GM18517 (cell line): Measurements from ENCODE around the gene XDH.

ENCODE experiments used
- ATAC-seq: cut with Tn5 transposase; IDR thresholded peaks from one replicate; pipeline ENCODE4 v1.9.1; 2021; ENCODE audit warnings: mild to moderate bottlenecking, moderate library complexity; ENCODE audit not compliant: unreplicated experiment

Gene XDH

DNA sequence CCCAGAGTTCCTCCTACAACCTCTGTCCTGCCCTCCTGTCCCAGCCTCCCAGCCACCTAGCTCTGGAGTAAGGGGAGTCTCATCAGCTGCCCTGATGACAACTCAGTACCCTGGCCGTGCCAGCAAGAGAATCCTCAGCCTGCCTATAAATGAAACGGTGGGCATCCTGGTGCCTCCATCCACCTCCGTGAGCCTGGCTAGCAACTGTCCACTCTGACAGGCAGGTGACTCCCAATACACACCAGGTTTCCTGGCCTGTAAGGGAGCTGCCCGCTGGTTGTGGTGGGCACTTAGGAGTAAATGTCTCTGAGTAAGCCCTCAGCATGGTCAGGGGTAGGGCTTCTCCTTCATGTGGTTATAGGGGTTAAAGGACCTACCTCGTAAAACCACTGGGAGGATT is 81.5 kb downstream of the XDH start:
- ATAC-seq, result no peak

DNA sequence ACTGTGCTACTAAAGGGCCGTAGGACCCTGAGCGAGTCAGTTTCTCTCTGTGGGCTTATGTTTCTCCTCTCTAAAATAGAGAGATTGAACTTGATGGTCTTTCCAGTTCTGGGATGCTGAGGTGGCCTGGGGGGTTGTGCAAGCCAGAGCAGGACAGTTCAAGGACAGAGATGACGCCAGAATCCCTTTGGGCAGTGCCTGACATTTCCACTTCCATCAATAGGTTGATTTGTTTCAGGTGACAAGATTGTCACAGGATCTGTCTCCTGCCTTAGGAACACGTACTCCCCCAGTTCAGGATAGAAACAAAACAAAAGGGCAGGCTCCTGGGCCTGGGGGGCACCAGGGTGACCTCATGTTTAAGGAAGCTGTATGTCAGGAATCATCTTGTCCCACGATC is 82.0 kb downstream of the XDH start:
- ATAC-seq, result no peak

DNA sequence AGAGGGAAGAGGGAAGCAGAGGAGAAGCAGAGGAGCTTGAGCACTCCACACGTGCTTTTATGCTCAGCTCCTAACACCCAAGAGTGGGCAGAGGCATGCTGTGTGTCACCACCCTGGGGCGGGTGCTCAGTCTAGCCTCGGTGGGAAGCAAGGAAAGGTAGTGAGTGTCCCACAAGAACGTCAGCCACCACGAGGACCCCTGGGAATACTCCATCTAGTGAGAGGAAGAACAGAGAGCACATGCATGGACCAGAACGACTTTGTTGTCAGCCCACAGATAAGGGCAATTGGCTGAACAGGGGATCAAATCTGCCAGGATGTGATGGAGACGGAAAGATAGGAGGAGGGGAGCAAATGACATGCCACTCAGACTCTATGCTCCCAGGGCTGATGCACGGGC is 83.4 kb downstream of the XDH start:
- ATAC-seq, result no peak

DNA sequence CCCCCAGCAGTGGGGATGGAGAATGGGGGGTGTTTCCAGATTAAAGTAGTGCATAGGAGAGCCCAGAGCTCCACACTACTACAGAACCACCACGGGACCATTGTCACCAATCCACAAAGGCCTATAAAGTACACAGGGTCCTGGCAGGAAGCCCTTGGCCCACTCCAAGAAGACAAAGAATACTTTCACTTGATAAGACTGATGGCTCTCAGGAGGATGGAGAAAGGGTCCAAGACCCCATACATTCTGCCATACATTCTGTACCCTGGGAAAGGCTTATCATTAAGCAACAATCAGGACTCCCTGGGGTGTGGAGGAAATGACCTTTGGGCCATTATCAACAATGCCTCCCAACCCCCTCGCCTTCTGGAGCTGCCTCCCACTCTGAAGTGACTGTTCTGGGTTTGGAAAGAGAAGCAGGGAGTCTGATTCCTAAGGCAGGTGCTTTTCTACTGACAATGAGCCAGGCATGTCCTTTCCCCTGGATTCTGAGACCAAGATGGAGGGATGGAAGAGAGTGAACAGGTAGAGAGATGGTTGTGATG is 85.4 kb downstream of the XDH start:
- ATAC-seq, result no peak

DNA sequence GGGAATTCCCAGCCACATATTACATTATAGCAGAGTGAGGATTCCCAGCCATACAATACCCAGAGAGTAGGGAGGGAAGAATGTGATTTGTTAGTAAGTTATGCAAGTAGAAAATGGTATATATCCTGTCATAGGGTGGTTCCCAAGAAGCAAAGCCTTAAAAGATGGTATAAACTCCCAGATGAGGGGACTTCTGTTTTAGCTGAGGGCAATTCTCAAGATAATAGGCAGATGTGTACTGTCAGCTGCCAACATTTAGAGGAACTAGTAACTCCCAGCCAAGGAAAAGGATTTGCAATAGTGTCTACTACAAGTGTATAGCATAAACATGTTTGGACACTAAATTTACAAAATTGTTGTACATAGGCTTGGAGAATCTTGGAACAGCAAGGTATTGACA is 86.5 kb downstream of the XDH start:
- no peak for ATAC-seq

GRCh38 chr2:31327505-31327904 is 87.0 kb downstream of the XDH start:
- ATAC-seq, result no peak

GRCh38 chr2:31324016-31324633 is 90.4 kb downstream of the XDH start:
- peak; percentile 87 for ATAC-seq

DNA sequence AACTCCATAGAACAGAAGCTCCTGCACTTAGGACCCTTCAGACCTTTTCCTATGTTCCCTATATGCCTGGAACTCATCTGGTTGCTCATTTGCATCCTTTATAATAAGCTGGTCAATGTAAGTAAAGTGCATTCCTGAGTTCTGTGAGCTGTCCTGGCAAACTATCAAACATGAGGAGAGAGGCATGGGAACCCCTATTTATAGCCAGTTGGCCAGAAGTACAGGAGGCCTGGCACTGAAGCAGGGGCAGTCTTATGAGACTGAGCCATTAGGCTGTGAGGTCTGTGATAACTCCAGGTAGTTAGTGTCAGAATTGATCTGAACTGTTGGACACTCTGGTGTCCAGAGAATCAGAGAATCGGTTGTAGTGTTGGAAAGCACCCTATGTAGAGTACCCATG is 92.2 kb downstream of the XDH start:
- ATAC-seq, result no peak

GRCh38 chr2:31319406-31320175 is 95.0 kb downstream of the XDH start:
- ATAC-seq, result peak; percentile 58

DNA sequence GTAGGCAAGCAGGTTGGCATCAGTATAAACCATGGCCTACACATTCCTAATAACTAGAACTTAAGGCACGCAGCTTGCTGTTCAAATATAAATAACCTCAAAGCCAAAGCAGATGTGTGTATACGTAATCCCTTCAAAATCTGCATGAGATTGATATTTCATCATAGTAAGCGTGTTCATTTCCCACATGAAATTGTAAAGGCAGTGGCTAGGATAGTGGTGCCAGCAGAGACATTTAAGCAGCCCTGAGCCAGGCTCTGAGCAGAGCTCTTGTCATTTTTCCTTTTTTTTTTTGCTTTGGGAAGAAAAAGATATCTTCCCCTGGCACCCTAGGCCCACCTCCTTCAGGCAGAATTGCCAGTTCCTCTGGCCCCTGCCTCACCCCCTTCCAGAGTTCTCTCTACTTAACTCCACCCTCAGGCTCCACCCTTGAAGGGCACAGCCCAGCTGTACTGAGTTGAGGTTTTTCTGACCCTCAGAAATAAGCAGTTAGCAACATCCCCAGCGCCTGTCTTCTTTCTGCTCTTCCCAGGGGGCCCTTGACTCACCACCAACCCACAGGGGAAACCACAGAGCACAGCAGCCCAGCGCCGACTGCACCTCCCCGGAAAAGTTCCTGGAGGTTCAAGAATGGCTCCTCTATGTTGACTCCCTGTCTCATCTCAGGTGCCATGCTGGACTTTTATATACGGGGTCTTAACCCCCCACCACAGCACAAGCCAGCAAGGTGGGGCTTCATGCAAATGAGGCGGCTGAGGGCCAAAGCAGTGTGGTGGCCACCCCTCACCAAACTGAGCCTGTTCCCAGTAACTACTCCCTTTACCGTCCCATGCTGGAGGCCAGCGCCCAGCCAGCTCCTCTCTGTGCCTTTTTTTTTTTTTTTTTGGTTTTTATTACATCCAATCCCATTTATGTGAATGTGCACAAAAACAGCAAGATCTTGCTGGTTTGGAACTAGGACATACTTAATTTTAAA is 95.9 kb downstream of the XDH start:
- ATAC-seq, result peak; percentile 63

DNA sequence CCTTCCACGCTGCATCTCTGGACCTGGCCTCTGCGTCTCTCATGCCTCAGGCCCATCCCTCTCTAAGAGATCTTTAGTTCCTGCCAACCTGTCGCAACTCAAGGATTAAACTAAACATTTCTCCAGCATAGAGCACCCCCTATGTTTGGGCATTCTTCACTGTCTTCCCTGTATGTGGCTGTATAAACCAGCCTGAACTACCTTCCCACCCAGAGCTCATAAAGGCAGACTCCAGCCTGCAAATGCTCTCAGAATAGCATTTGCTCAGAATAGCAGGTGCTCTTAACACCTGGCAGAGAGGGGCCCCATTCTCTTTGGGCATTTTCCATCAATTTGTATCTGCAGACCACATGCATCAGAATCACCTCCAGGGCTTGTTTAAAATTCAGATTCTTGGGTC is 97.1 kb downstream of the XDH start:
- ATAC-seq, result no peak

- ATAC-seq, result no peak
Measured at GRCh38 chr2:31314761-31315160, 99.8 kb downstream of the XDH start.

- no peak for ATAC-seq
Measured at GRCh38 chr2:31312898-31313297, 101.6 kb downstream of the XDH start.

GRCh38 chr2:31304816-31305215 is 109.7 kb downstream of the XDH start:
- no peak for ATAC-seq

GRCh38 chr2:31302940-31303563 is 111.5 kb downstream of the XDH start:
- no peak for ATAC-seq

DNA sequence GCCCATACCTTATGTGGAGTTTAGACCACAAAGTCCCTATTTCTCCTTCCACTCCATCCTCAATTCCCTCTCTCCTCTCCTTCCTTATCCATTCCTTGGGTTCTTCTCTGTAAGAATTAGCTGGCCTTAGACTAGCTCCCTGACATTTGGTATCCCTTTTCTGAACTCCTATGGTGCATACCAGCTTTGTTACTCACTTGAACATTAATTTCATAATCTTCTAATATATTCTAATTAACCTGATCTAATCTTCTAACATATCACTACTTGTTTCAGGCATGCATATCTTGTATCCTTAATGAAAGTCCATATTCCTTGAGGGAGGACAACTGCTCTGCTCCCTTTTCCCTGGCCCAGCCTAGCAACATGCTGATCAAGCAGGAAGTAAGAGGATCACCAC is 114.2 kb downstream of the XDH start:
- ATAC-seq, result no peak

DNA sequence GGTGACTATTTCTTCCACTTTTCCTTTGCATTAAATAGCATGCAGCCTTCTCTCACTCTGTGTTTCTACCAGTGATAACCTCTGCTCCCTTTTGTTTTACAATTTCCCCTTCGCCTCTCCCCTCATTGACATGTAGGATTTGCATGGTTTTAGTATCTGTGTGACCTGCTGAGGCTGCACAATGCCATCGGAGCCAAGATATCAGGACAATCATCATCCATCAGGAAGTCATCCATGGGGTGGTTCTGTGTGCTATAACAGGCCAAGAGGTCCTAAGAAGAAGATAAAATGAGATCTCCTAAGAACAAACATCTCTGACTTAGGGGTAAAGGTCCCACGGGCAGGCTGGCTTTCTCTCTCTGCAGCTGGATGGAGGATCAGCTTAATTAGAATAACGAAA is 115.0 kb downstream of the XDH start:
- no peak for ATAC-seq

DNA sequence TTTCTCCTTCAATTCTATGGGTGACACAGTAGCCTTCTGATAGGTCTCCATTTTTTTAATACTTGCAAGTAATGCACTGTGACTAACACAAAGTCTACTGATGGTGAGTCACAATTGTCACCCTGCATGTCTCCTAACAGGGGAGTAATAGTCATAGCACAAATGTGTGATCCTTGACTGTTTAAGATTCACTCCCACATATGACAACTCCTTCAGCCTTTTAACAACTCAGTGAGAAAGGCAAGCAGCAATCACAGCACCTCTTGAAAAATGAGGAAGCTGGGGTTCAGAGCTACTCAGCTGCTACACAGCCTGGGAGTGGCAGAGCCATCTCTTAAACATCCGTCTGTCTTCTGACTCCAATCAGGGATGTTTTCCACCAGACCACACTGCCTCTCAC is 116.8 kb downstream of the XDH start:
- no peak for ATAC-seq

DNA sequence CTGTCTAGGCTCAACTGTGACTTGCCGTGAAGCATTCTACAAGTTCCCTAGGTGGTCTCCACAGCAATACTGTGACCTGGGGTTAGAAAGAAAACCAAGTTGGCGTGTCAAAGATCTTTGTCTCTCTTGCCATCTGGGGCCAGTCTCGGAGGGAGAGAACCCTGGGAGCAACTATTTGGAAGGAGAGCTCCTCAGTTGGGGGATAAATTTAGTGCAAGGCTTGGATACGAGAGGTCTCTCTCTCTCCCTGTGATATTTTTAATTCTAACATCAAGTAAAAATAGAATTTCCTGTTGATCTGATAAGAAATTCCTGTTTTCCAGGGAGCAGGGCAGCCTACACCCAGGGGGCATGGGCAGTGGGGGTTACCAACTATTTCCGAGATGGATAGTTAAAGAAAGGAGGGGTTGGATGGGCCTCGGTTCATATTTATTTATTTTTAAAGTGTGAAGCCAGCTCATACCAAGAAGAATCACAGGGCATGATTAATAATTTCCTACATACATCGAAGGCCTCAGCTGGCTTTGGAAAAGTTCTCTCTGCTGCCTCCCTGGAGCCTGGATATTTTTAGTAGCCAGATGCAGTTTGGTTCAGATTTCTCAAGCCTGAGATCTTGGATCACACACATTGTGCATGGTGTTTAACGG is 117.8 kb downstream of the XDH start:
- no peak for ATAC-seq

DNA sequence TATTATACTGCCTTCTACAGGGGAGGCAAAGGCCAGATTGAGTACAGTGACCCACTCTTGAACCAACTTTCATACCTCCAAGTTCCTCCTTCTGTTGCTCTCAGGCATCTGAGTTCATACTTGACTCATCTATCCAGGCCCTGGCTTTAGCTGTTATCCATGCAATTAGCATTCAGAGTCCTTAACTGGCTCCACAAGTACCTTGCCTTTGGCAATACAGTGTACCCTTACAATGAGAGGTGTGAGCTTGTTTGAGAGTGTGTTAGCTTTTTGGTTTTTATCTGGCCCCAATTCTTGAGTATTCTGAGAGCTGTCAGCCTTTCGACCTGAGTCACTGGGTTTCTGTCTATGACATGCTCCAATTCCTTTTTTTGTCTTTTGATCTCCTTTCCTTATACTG is 120.3 kb downstream of the XDH start:
- no peak for ATAC-seq
